ENCODE data around the gene CADM1. TPM values are rescaled to one million over a fixed set of nuclear protein-coding genes. Genes with fewer than 3 reads are reported as not detected.

Gene CADM1
- total RNA-seq, 4 donors from 2014 or later = 2.9 to 25.7 (median 9.6) TPM

GRCh38 chr11:115169251-115169650 is 335.0 kb downstream of the CADM1 start:
- TF ChIP-seq CTCF (IDR thresholded peaks at IDR 0.05; ENCODE audit: low read depth) = no peak

- no peak for TF ChIP-seq CTCF (IDR thresholded peaks at IDR 0.05; ENCODE audit: low read depth)
Measured at GRCh38 chr11:115168686-115169085, 335.5 kb downstream of the CADM1 start.

GRCh38 chr11:115168229-115168671 is 336.0 kb downstream of the CADM1 start:
- TF ChIP-seq CTCF (IDR thresholded peaks at IDR 0.05; ENCODE audit: low read depth) = no peak

- no peak for TF ChIP-seq CTCF (IDR thresholded peaks at IDR 0.05; ENCODE audit: low read depth)
Measured at GRCh38 chr11:115167456-115167855, 336.8 kb downstream of the CADM1 start.

GRCh38 chr11:115166820-115167219 is 337.4 kb downstream of the CADM1 start:
- TF ChIP-seq CTCF (IDR thresholded peaks at IDR 0.05; ENCODE audit: low read depth) = no peak

- no peak for TF ChIP-seq CTCF (IDR thresholded peaks at IDR 0.05; ENCODE audit: low read depth)
Measured at GRCh38 chr11:115164774-115165173, 339.4 kb downstream of the CADM1 start.

GRCh38 chr11:115162919-115163318 is 341.3 kb downstream of the CADM1 start:
- no peak for TF ChIP-seq CTCF (IDR thresholded peaks at IDR 0.05; ENCODE audit: low read depth)
